Measurements from ENCODE around the gene AKR7A2. TPM values are rescaled to one million over a fixed set of nuclear protein-coding genes. Genes with fewer than 3 reads are reported as not detected.

The AKR7A2 gene
- polyA plus RNA-seq (ENCODE audit: insufficient read length in 4 of 4), result 10 to 100 TPM; 53.2 to 96.9 (median 70.5) TPM

DNA sequence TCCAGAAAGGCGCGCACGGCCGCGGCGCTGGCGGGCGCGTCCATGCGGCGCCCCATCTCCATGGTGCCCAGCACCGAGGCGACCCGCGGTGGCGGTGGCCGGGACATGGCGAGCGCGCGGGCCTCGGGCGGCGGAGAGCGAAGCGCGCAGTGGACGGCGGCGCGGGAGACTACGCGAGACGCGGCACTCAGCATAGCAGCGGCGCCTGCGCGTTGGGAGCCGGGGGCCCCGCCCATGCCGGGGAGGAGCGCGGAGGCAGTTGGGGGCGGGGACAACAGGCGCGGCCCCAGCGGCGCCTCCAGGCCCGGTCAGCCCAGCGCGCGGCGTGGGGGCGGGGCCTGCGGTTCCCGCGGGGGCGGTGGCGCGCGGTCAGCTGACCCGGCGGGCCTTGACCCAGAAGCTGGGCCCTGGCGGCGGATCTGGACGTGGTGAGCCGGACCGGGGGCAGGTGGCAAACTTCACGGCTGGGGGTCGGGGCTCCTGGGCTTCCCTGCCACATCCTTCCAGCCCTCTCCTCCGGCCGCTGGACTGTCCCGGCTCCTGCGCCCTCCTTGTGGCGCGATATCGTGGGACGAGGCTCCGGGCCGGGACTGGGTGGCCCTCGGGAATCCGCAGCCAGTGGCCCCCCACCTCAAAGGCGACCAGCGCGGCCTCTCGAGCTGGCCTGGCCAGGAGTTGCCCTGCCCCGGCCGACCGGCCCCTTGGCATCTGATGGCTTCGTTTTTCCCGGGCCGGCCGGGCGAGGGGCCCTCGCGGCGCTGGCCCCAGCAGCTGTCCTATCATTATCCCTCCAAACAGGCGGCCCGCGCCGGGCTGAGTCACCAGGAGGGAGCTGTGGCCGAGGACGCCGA lies at the start of gene AKR7A2, which contains the start of gene SLC66A1:
Gene AKR7A2 (minus strand): TSS at position 214 of the 851 bp plus-strand sequence. CDS start 20 bp downstream, at position 194.
Gene SLC66A1 (plus strand): TSS at position 396 of the 851 bp plus-strand sequence. CDS start 5,352 bp downstream, outside the sequence.
- DNase-seq (ENCODE audit: low read depth in 4 of 4, low spot score in 3 of 4), result peak; percentile 77 to 88 (median 86)

GRCh38 chr1:19360843-19361610 lies 49.1 kb upstream of the AKR7A2 start:
- DNase-seq (ENCODE audit: low read depth in 4 of 4, low spot score in 3 of 4), result no peak

GRCh38 chr1:19360432-19360831 lies 48.5 kb upstream of the AKR7A2 start:
- no peak for DNase-seq (ENCODE audit: low read depth in 4 of 4, low spot score in 3 of 4)

- DNase-seq (ENCODE audit: low read depth in 4 of 4, low spot score in 3 of 4), result no peak
Measured at GRCh38 chr1:19360016-19360415, 48.1 kb upstream of the AKR7A2 start.

DNA sequence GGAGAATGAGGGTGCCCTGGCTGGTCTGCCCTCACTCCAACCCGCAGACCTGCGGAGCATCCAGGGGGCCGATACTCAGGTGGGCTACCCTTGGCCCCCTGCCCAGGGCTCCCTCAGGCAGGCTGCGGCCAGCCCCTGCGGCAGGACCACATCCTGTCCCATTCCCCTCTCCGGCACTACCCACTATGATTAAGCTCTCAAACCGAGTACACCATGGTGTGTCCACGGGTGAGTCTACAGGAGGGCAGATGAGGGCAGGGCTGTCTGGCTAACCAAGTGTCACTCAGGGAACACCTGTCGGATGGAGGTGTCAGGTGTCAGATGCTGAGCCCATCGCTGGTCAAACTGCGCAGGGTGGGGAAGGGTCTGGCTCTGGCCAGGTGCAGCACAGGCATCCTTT lies 47.4 kb upstream of the AKR7A2 start:
- no peak for DNase-seq (ENCODE audit: low read depth in 4 of 4, low spot score in 3 of 4)

- DNase-seq (ENCODE audit: low read depth in 4 of 4, low spot score in 3 of 4), result no peak
Measured at GRCh38 chr1:19358710-19359109, 46.8 kb upstream of the AKR7A2 start.

DNA sequence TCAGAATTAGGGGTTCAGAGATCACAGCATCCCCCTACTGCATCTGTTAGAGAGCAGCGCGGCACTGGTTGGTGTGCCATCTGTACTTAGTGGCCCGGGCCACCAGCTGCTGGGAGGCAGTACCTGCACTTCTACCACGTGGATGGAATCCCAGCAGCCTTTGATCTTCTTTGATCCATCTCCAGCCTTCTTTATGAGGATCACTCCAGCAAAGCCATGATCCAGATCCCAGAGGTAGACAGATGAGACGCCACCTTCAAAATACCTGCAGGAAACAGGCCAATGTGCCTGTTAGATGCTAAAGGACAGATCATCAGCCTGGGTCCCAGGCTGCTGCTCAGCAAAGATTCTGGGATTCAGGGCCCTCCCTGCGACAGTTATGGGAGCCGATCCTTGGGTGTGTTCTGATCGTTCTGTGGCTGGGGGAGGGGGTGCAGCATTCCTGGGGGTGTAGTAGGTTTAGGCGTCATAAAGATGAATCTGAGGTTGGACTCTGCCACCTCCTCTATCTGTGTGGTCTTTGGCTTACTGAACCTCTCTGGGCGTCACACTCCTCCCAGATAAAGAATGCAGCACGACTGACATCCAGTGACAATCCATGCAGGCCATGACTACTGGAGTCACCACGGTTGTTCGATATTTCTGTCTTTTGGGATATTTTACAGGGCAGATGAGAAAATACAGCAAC lies 45.5 kb upstream of the AKR7A2 start:
- no peak for DNase-seq (ENCODE audit: low read depth in 4 of 4, low spot score in 3 of 4)

DNA sequence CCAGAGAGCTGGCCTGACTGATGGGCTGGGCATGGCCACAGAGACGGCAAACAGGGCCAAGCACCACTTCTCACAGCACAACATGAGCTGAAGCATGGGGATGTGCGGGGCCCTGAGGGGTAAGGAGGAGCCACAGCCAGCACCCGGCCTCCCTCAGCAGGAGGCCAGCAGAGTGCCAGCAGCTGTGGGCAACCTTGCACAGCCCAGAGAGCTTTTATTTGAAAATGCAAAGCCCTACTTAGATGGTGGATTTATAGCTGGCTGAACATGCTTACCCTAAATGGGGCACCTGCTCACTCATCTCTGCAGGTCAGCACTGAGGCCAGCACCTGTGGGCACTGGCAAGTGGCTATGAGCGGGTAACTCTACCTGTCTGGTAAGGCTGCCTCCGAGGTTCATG lies 44.3 kb upstream of the AKR7A2 start:
- DNase-seq (ENCODE audit: low read depth in 4 of 4, low spot score in 3 of 4), result no peak

- DNase-seq (ENCODE audit: low read depth in 4 of 4, low spot score in 3 of 4), result no peak
Measured at GRCh38 chr1:19354531-19354981, 42.6 kb upstream of the AKR7A2 start.

- no peak for DNase-seq (ENCODE audit: low read depth in 4 of 4, low spot score in 3 of 4)
Measured at GRCh38 chr1:19353596-19353995, 41.7 kb upstream of the AKR7A2 start.

DNA sequence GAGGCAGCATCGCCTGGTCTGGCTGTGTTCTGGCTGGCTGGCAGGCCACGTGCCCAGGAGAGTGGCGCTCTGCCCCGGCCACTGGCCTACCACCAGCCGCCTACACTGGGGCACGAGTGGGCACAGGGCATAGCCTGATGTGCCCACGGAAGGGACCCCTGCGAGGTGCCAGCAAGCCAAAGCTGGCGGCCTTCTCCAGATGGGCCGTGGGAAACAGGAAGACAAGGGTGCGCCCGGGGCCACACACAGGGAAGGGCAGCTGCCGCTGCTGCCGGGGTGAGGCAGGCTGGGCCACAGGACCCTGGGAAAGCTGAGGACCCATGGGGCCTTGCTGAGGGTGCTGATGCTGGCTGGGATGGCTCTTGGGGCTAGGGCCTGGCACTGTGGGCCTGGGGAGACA lies 40.9 kb upstream of the AKR7A2 start:
- DNase-seq (ENCODE audit: low read depth in 4 of 4, low spot score in 3 of 4), result no peak

GRCh38 chr1:19351873-19352272 lies 39.9 kb upstream of the AKR7A2 start:
- DNase-seq (ENCODE audit: low read depth in 4 of 4, low spot score in 3 of 4), result no peak

GRCh38 chr1:19350566-19350965 lies 38.6 kb upstream of the AKR7A2 start:
- no peak for DNase-seq (ENCODE audit: low read depth in 4 of 4, low spot score in 3 of 4)

GRCh38 chr1:19349999-19350398 lies 38.1 kb upstream of the AKR7A2 start:
- no peak for DNase-seq (ENCODE audit: low read depth in 4 of 4, low spot score in 3 of 4)

DNA sequence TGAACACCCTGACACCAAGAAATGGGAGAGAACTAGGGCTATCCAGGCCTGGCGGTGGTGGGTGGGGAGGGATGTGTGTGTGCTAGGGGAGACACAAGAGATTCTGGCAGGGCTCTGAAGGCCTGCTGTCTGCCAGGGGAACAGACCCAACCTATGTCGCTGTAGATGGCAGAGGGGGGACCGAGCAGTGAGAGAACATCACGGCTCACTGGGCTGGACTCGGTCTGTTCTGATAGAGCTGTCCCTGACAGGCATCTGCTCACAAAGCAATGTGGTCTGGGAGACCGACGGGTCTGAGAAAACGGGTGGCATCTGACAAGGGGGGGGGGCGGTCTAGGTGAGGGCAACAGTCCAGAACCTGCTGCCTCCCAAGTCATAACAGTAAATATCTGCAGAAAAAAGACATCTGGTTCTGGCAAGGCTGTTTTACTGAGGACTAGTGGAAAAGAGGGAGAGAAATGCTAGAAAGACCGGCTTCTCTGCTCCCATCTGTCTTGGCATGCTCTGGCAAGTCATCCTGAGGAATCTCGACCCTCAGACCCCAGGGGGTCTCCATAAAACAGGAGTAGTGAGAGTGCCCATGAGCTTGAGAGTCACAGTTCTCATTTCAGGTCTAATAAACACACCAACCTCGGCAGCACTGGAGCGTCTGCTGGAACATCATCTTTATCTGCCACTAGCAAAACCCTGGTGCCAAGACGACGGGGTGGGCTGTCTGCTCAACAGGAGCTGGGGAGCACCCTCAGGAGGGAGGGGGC lies 36.7 kb upstream of the AKR7A2 start:
- no peak for DNase-seq (ENCODE audit: low read depth in 4 of 4, low spot score in 3 of 4)

GRCh38 chr1:19347533-19348172 lies 35.7 kb upstream of the AKR7A2 start:
- no peak for DNase-seq (ENCODE audit: low read depth in 4 of 4, low spot score in 3 of 4)

- no peak for DNase-seq (ENCODE audit: low read depth in 4 of 4, low spot score in 3 of 4)
Measured at GRCh38 chr1:19346026-19346425, 34.1 kb upstream of the AKR7A2 start.

DNA sequence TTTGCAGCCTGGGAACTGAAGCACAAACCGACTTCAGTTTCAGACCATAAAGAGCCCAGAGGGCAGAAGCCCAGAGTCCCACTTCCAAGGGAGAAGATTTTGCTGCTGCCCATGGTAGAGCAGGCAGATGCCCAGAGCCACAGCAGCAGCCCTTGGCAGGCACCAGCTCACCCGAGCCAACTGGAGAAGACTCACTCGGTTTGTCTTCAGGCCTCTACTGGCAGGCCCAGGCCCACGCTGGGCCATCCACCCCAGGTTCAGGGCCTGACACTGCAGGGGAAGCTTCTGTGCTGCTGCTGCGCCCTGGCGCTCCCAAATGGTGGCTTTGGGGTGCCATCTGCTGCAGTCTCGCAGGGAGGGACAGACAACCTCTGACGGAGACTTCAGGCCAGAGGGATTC lies 33.4 kb upstream of the AKR7A2 start:
- DNase-seq (ENCODE audit: low read depth in 4 of 4, low spot score in 3 of 4), result no peak

- no peak for DNase-seq (ENCODE audit: low read depth in 4 of 4, low spot score in 3 of 4)
Measured at GRCh38 chr1:19344831-19345230, 32.9 kb upstream of the AKR7A2 start.

- no peak for DNase-seq (ENCODE audit: low read depth in 4 of 4, low spot score in 3 of 4)
Measured at GRCh38 chr1:19344372-19344810, 32.4 kb upstream of the AKR7A2 start.
